AG04449 (cell line): Measurements from ENCODE around the gene DDI1.

Experiments used
- CTCF ChIA-PET: fragments of 350-600 bp; formaldehyde crosslinking; extraction: SDS; loops from one replicate; lab custom pipeline; 2021; ENCODE audit warnings: antibody characterized with exemption; lab: Yijun Ruan, JAX
- POLR2A ChIA-PET: fragments of 400-600, 350-600 bp; formaldehyde crosslinking; extraction: SDS; loops from one replicate; lab custom pipeline; 2020; ENCODE audit warnings: antibody characterized with exemption, inconsistent platforms; lab: Yijun Ruan, JAX
- DNase-seq: peaks from one replicate; pipeline ENCODE4 v3.0.0-alpha.2; 2010; ENCODE audit warnings: low read depth, low spot score
- H3K4me3 ChIP-seq: 2 replicates; pipeline ENCODE4 v1.5.1; 2011; ENCODE audit warnings: low read depth, mild to moderate bottlenecking, control low read depth, low read length
- CTCF ChIP-seq: IDR thresholded peaks from one replicate; pipeline ENCODE4 v1.5.1; 2011; ENCODE audit warnings: mild to moderate bottlenecking, moderate library complexity, low read length, control low read depth, inconsistent platforms; ENCODE audit not compliant: insufficient read depth; ENCODE audit errors: missing control alignments

The DDI1 gene

GRCh38 chr11:104005234-104005855 is 31.1 kb upstream of the DDI1 start:
- CTCF ChIA-PET, result interaction anchor here (0.7 kb wide), 1 partner anchor 9 kb away, joined by 3 read pairs; no protein-coding TSS in a partner anchor
- no peak overlapping the region for H3K4me3 ChIP-seq
- TF ChIP-seq CTCF, result no peak
- POLR2A ChIA-PET, result interaction anchor here (0.5 kb wide), 1 partner anchor 57 kb away, joined by 3 read pairs; no protein-coding TSS in a partner anchor
- no peak for DNase-seq

- ChIA-PET POLR2A (no interaction called here), CTCF (no interaction called here)
- no peak for DNase-seq
- no peak overlapping the region for H3K4me3 ChIP-seq
- TF ChIP-seq CTCF, result no peak
These were observed 26.7 kb upstream of the DDI1 start for GRCh38 chr11:104009744-104010143.

GRCh38 chr11:104011044-104011443 is 25.4 kb upstream of the DDI1 start:
- ChIA-PET POLR2A (no interaction called here), CTCF (interaction anchor here (1.4 kb wide), 1 partner anchor 328 kb away, joined by 7 read pairs; no protein-coding TSS in a partner anchor)
- no peak for TF ChIP-seq CTCF
- no peak for DNase-seq
- H3K4me3 ChIP-seq, result no peak overlapping the region

- TF ChIP-seq CTCF, result no peak
- POLR2A ChIA-PET, result no interaction called here
- no peak overlapping the region for H3K4me3 ChIP-seq
- CTCF ChIA-PET, result no interaction called here
- no peak for DNase-seq
These were observed 20.6 kb upstream of the DDI1 start for GRCh38 chr11:104015649-104016415.

- H3K4me3 ChIP-seq, result no peak overlapping the region
- ChIA-PET CTCF (no interaction called here), POLR2A (no interaction called here)
- no peak for TF ChIP-seq CTCF
- no peak for DNase-seq
These were observed 11.9 kb upstream of the DDI1 start for GRCh38 chr11:104024572-104024971.
